Activated CD4-positive, CD25-positive, alpha-beta regulatory T cell treated with anti-CD3 and anti-CD28 coated beads, Interleukin-2, amount 50 U/mL, for 72 hours (primary cell): ENCODE data around the gene MYO18B.
"Not testable (repeated sequence)": the region's sequence is repeated elsewhere in the genome, so short reads cannot be mapped to it uniquely, and the experiment has no call there.

Source experiments
- DNase-seq: peaks from one replicate; pipeline ENCODE4 v3.0.0; 2021

The MYO18B gene, protein sequence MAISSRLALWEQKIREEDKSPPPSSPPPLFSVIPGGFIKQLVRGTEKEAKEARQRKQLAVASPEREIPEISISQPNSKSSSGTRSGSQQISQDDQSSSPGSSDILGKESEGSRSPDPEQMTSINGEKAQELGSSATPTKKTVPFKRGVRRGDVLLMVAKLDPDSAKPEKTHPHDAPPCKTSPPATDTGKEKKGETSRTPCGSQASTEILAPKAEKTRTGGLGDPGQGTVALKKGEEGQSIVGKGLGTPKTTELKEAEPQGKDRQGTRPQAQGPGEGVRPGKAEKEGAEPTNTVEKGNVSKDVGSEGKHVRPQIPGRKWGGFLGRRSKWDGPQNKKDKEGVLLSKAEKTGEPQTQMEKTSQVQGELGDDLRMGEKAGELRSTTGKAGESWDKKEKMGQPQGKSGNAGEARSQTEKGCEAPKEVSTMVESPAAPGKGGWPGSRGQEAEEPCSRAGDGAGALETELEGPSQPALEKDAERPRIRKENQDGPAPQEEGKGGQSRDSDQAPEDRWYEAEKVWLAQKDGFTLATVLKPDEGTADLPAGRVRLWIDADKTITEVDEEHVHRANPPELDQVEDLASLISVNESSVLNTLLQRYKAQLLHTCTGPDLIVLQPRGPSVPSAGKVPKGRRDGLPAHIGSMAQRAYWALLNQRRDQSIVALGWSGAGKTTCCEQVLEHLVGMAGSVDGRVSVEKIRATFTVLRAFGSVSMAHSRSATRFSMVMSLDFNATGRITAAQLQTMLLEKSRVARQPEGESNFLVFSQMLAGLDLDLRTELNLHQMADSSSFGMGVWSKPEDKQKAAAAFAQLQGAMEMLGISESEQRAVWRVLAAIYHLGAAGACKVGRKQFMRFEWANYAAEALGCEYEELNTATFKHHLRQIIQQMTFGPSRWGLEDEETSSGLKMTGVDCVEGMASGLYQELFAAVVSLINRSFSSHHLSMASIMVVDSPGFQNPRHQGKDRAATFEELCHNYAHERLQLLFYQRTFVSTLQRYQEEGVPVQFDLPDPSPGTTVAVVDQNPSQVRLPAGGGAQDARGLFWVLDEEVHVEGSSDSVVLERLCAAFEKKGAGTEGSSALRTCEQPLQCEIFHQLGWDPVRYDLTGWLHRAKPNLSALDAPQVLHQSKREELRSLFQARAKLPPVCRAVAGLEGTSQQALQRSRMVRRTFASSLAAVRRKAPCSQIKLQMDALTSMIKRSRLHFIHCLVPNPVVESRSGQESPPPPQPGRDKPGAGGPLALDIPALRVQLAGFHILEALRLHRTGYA (N-terminal part only)

DNA sequence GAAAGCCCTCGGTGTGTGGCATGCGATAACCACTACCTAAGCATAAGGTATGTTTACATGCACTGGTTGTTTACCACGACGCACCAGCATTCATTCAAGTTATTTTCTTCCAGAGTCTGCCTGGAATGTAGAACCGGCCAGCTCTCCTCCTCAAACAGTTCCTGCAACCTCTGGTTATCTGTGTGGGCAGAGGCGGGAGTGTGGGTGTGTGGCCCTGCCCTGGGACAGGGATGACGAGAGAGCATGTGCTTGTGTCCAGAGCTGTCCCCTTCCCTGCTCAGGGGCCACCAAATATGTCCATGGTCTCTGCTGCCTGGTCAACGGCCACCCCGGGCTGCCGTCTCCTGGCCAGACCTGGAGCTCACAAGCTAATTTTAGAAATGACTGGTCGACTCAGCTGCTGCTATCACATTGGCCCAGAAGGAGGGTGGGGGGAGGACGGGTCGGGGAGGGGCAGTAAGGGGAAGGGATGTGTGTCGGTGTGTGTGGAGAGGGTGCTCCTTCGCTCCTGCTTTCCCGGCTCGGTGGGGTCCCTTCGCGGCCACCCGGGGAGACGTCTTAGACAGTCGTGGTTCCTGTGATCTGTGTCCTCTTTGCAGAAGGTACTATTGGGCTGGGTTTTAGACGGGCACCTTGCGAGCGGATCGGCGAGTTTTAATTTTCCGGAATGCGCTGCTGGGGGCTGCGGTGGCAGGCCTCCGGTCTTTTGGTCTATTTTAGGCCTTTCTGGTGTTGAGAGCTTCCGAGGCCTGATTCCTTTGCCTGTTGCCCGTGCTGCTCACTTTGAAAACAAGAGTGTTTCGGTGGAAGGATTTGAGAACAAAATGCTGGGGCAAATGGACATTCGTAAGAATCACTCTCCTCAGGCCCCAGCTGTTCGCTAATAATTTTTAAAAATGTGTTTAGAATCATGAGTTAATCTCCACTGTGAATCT is at the start of gene MYO18B:
MYO18B (plus strand) TSS at position 497 of the 935 bp plus-strand sequence. CDS start 18,905 bp downstream, outside the sequence.
- no peak for DNase-seq

DNA sequence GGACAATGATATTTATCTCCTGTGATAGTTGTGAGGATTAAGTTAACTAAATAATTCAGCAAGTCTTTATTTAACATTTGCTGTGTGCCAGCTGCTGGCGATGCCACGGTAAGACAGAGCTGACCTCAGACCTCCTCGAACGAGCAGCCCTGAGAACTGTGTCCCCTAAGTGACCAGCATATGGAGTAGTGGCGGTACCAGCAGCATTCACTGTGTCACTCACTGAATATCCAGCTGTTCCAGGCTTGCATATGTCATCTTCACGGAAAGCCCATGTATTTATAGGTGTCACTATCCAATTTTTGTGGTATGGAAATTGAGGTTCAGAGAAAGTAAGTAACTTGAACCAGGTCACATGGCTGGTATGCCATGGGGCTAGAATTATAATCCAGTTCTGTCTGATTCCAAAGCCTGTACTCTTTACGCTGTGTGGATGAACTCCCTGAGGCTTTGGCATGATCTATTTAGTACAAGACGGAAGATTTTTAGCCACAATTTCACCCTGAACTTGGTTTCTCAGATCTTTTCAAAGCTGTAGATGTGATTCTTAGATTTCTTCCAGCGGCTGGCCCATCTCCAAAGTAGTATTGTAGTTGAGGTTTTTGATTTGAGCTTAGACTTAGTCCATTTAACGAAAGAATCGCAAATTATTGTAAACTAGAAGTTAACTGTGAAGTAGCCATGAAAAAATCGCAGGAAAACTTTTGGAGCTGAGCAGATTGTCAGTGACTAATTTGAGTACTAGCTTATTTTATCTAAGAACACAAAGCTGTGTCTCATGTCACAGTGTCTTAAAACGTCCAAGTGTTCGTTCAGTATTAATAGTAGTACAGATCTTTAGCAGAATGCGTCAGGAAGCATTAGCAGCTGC is 49.4 kb upstream of the MYO18B start:
- DNase-seq: no peak

DNA sequence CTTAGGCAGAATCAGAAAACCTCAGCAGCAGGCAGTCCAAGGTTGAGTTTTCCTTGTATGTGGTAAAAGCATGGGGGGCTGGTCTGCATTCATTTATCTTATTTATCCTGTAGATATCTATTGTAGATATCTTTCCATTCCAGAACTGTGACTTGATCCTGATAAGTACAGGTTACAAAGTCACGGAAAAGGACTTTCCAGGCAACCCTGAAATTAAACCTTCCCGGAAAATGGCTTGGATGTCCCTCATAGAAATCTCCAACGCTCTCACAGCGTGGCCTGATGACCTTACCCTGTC is 48.8 kb upstream of the MYO18B start:
- no peak for DNase-seq

DNA sequence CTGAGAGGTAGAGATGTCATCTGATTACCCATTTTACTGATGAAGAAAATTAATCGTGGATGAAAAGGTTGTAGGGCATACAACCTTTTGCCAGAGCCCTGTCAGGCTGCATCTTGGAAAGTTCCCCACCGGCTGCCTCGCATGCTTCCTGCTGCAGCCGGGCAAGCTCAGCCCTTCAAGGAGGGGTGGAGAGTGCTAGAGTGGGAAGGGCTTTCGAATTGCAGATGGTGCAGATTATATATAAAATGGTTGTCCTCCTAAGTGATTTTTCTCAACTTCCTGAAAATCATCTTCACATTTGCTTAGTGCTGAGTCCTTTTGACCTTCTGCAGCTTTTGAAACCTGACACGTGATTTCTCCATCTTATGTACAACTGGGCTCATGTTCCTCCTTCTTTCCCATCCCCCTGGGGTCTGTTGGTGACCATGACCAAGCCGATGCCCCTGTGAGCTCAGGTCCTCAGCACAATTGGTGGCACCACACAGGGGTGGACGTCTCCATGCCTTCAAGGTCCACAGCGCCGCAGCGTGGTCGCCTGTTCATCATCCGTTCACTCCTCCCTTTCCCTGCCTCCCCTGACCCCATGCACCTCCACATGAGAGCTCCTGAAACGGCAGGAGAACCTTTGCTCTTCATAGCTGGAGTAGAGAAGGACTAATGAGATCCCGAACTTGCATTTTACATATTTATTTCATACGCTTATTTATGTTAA is 47.6 kb upstream of the MYO18B start:
- no peak for DNase-seq

DNA sequence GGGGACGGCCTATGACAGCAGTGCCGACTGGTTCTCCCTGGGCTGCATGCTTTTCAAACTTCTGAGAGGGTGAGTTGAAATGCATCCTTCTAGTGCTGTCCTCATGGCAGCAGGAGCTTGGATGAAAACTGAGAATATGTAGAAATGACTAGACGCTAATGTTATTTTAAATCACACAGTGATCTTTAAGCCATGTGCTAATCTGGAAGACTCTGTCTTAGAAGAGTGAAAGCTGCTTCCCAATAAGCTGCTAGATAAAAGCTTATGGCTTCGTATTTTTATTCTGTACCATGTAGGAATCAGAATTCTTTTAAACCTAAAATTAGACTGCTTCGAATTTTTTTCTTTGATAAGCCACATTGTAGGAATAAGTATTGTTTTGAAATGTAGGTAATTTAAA is 46.8 kb upstream of the MYO18B start:
- DNase-seq: no peak

DNA sequence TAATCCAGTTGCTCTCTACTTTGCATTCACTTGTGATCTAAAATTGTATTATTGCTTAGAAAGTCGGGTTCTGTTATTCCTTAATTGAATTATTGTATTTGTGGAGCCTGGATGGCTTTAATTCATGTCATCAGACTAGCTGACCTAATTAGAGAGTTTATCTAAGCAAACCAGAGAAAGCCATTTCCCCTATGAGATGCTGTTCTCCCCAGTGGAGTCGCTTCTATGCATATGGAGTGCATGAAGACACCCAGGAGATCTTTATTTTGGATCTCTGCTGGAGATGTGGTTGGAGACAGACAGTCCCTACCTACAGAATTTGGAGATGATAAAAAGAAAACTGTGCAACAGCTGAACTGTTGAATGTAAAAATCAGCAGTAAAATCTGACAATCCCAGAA is 45.2 kb upstream of the MYO18B start:
- DNase-seq: no peak

DNA sequence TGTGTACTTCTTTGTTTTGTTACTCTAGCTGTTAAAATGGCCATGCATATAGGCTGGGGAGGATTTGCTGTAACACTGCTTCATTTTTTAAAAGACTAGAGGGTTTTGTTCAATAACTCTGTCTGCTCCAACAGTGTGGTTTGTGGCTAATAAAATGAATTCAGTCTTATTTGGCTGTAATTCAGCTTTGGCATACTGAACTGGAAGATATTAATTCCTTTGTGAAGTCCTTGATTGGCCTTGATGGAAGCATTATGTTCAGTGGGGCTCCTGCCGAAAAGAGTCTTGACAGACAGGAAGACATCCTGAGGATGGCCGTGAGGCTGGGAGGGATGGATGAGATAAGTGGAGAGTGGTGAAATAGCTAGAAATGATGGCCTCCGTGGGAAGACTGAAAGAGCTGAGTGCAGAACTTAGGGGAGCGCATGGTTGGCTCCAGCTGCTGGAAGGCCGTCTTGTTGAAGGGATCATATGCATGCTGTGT is 44.8 kb upstream of the MYO18B start:
- DNase-seq: no peak

DNA sequence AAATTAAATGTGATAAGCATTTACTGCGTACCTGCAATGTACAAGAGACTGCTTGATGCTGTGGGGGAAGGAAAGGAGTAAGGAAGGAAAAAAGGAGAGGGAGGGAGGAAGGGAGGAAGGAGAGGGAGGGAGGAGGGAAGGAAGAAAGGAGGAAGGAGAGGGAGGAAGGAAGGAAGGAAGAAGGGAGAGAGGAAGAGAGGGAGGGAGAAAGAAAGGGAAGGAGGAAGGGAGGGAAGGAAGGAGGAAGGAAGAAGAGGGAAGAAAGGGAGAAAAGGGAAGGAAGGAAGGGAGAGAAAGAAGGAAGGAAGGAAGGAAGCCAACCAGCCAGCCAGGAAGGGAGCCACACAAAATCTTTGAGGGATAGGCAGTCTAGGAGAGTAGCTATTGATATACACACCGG is 44.0 kb upstream of the MYO18B start:
- DNase-seq: no peak

DNA sequence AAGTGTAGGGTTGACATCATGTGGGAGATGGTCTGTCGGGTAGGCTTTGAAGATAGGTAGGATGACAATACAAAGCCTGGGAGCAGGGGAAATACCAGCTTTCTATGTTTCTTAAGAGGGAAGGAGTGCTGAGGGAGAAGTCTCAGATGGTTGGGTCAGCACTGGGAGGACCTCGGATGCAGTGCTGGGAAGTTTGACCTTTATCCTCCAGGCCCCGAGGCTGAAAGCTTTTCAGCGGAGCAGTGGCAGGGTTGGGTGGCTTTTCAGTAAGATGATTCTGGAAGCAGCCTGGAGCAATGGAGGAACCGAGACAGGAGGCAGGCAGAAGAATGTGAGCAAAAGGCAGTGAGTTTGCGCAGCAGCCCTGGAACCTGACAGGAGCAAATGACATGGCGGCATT is 43.5 kb upstream of the MYO18B start:
- DNase-seq: no peak

DNA sequence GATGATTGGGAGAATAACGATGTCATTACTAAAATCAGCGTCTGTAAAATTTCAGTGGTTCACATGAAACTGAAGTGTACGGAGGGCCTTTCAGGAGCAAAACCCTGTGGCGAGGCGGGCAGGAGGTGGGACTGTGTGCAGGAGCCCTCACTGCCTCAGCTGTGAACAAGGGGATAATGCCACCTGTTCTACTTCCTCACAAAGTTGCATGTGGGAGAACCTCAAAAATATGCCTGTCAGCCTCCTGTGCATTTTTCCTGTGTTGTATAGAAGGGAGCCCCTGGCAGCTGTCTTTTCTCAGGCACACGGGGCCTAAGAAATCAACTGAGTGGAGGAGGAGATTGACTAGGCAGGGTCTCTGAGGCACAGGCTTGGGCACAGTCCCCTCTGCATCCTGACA is 43.0 kb upstream of the MYO18B start:
- DNase-seq: no peak

DNA sequence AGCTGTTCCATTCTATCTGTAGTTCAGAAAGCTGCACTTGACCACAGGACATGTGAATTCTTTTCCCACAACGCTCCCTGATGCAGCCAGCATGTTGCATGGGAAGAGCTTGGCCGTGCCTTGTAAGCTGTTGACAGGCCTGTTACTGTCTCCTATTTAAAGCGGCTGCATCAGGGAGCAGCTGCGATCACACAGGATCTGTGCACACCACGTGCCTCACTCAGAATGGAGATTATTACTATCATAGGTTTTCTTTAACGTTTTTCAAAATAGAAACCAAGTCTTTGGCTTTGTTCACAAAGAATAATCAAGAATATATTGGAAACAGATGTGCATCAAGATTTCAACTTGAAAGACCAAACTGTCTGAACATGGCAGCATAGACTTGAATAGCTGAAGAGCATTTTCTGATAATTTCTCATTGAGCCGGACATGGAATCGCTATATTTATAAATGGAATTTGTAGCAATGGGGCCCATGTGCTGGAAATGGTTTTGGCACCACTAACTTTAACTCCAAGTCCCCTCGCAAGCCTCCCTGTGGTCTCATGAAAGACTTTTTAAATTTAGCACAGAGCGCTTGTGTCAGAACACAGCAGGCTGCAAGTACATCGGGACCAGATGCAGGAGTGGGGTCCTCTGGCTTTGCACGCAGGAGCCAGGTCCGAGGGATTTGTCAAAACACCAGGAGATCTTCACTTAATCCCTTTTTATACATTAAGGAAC is 40.8 kb upstream of the MYO18B start:
- no peak for DNase-seq

DNA sequence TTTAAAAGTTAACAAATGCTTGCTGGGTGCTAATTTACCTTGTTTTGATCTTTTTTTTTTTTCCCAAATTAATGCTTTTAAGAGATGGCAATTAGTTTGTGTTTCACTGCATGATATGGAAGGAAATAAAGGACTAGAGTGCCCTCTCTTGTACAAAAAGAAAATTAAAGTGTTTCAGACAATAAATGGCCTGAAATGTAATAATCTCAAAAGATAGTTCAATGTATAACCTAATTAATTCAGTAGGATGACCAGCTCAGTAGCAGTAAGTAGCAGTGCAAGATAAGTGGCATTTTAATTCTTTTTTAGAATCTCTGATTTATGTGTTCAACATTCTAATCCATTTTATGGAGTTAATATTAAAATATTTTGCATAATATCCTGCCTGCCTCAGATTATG is 39.9 kb upstream of the MYO18B start:
- no peak for DNase-seq

DNA sequence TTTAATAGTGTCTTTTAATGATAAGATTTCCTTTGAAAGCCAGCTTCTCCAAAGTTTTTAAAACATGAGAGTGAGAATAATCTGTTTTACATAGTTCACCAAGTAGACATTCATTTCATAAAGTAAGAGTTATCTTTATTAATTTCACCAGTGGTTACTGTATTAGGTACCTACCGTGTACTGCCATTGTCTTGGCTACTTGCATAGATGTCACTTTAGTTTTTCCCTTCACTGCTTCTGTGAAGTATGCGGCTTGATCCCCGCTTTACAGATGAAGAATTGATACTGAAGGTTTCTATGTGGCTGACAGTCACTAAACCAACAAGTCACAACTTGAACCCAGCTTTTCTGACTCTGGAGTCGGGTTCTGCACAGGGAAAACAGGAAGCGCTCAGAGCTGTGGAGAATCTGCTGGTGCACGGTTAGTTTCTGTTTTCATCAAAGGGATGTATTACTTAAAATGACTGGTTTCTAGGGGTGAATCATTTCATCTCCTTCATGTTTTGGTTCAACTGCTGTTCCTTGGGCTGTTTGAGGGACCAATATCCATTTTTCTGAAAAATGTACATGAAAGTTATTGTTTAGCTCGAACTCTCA is 39.3 kb upstream of the MYO18B start:
- peak; percentile 43 for DNase-seq

DNA sequence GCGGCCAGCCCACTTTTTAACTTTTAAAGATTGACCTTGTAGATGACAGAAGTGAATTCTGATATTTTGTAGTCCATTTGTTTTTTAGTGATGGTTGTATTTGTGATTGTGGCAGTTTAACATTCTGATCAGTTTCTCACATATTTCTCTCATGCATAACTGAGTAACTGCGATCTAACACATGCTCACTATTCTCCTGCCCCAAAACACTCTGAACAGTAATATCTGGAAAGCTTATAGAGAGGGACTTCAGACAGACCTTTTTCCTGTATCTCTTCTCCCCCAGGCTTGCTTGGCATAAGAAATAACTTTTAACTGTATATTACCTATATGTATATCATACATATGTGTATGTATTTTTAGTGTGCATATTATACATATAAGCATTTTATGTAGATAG is 37.3 kb upstream of the MYO18B start:
- DNase-seq: no peak

DNA sequence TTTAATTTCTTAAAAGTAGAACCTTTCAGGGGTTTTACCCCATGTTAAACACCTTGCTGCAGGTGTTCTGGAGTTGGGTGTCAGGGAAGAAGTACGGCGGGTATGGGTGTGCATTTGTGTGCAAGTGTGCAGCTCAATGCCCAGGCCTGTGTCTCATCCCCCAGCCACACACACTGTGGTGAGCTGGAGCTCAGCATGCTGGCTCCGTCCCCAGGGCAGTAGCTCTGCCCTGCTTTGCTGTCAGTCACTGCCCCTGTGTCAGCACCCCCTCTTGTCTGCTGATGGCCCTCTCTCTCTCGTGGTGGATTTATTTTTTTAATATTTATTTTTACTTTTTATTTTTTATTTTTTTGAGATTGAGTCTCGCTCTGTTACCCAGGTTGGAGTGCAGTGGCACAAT is 35.8 kb upstream of the MYO18B start:
- DNase-seq: no peak

DNA sequence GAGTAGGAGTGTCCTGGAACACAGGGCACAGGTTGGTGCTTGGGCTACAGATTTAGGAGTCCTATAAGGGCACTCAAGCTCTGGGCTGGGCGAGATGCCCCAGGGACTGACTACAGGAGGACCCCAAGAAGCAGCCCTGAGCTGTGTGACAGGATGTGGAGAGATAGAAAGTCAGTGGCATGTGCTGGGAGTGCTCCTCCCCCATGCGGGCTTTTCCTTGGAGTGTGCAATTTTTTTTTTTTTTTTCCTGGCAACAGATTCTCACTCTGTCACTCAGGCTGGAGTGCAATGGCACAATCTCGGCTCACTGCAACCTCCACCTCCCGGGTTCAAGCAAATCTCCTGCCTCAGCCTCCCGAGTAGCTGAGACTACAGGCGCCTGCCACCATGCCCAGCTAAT is 33.6 kb upstream of the MYO18B start:
- not testable (repeated sequence) for DNase-seq

DNA sequence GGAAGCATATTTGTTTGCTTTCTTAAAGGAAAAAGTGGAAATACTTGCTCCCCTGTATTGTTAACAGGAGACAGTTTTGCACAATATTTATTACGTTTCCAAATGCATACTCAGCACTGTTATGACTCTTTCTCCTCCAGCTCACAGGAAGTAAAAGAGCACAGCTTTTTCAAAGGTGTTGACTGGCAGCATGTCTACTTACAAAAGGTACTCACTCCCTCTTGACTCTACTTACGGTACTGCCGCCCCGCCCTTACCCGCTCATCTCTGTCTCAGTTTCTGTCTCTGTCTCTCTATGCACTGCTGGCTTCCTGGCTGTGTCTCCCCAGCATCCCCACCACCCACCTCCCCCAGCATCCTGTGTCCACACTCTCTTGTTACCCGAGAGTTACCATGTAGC is 32.2 kb upstream of the MYO18B start:
- no peak for DNase-seq

DNA sequence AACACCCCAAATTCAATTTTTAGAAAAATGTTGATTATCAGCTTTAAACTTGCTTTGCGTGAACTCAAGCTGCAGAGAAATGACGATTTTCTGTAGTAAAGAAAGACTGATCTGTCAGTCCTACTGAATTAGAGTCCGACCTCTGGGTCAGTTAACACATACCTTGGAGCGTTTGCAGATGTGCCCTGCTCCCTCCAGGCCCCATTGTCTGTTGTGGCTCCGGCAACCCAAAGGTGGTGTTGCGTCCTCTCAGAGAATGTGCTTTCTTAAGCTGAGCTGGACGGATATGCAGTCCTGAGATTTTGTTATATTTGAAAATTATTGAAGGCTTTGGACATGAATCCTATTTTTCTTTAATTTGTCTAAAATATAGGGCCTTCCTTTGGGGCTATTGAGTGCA is 31.5 kb upstream of the MYO18B start:
- DNase-seq: no peak

DNA sequence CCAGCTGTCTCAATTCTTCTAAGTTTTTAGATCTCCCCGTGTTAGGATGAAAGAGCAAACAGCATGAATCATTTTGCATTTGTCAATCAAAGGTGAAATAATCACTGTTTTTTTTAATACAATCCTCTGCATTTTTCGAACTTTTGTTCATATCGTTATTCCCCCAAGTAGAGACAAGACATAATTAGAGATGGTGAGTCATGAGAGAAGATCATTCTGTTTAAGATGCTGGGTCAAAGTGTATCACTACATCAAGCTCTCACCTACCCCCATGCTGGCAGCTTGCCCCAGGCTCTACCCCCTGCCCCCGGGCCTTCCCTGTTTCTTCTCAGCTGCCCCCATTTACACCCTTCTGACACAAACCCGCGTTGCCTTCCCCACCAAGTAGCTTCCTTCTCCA is 30.5 kb upstream of the MYO18B start:
- DNase-seq: no peak
